K562 (cell line): ENCODE data around the gene CBL. TPM values are rescaled to one million over a fixed set of nuclear protein-coding genes. Genes with fewer than 3 reads are reported as not detected.

Source experiments
- ATAC-seq: fragments of 200-7000 bp; cut with Tn5 transposase; 3 replicates; pipeline ENCODE4 v1.9.1; 2020; ENCODE audit warnings: moderate library complexity
- BruUV-seq: library from RNA; stranded (reverse); fragments of 400-500 nt; replicated peaks from 2 replicates; lab custom pipeline; 2021; lab: Mats Ljungman, UMichigan
- CTCF ChIA-PET: fragments of 300-600 bp; formaldehyde crosslinking; extraction: SDS; loops from one replicate; lab custom pipeline; 2021; ENCODE audit warnings: low intra/inter-chr PET ratio; lab: Yijun Ruan, JAX
- POLR2A ChIA-PET: fragments of 300-600, 350-650 bp; sonication (Branson Sonifier 250); formaldehyde crosslinking; extraction: SDS; loops from one replicate; lab custom pipeline; 2021; ENCODE audit warnings: antibody characterized with exemption, inconsistent platforms; lab: Yijun Ruan, JAX
- DNase-seq, 4 experiments: peaks; one replicate each; pipeline versions ENCODE4 v3.0.0 to v3.0.0-alpha.2; 2011 to 2018; ENCODE audit warnings: low spot score in 3 of 4, mixed read lengths in 3 of 4; ENCODE audit errors: extremely low read depth in 1 of 4
- FAIRE-seq: peaks from 2 replicates; lab custom pipeline; 2011; peaks lifted over from hg19 to GRCh38; lab: Jason Lieb, UNC
- H2AFZ ChIP-seq: 2 replicates; pipeline ENCODE4 v1.6.0; 2011; ENCODE audit warnings: low read depth, low read length, control low read depth, inconsistent platforms
- H3K27ac ChIP-seq: fragments of 200-600 bp; 3 replicates; pipeline ENCODE4 v1.8.0; 2011; ENCODE audit warnings: low read depth, mild to moderate bottlenecking, control low read depth, inconsistent platforms, low read length, moderate library complexity, mixed read lengths; ENCODE audit errors: extremely low read depth
- H3K27me3 ChIP-seq, 2 experiments: fragments of 300-600 bp in 1 of 2; 2 replicates in 1 of 2; 3 replicates in 1 of 2; pipeline versions ENCODE4 v1.6.0 to v1.8.0; 2011; ENCODE audit warnings: inconsistent platforms in 2 of 2, low read length in 2 of 2, mild to moderate bottlenecking in 1 of 2, mixed read lengths in 1 of 2, moderate library complexity in 1 of 2; ENCODE audit not compliant: control insufficient read depth in 2 of 2, insufficient read depth in 2 of 2
- H3K36me3 ChIP-seq: fragments of 300-600 bp; 3 replicates; pipeline ENCODE4 v1.8.0; 2011; ENCODE audit warnings: mild to moderate bottlenecking, low read length, inconsistent platforms; ENCODE audit not compliant: control insufficient read depth, insufficient read depth
- H3K4me1 ChIP-seq, 2 experiments: fragments of 200-600 bp in 1 of 2; replicated peaks in 1 of 2; 2 replicates in 1 of 2; 3 replicates in 1 of 2; pipeline versions ENCODE4 v1.5.1 to v1.8.0; 2011; ENCODE audit warnings: inconsistent platforms in 2 of 2, low read length in 2 of 2, mild to moderate bottlenecking in 1 of 2, mixed read lengths in 1 of 2, moderate library complexity in 1 of 2; ENCODE audit not compliant: control insufficient read depth in 2 of 2, insufficient read depth in 2 of 2
- H3K4me2 ChIP-seq: 2 replicates; pipeline ENCODE4 v1.6.1; 2011; ENCODE audit warnings: low read length, control low read depth, inconsistent platforms, mixed read lengths; ENCODE audit not compliant: insufficient read depth
- H3K4me3 ChIP-seq: fragments of 200-600 bp; sonication (generic), shearing (Covaris generic); 2 replicates; pipeline ENCODE4 v1.5.1; 2016; ENCODE audit warnings: control low read depth, inconsistent platforms
- H3K79me2 ChIP-seq: fragments of 200-600 bp; 3 replicates; pipeline ENCODE4 v1.8.0; 2011; ENCODE audit warnings: low read length, inconsistent platforms; ENCODE audit not compliant: control insufficient read depth, insufficient read depth
- H3K9ac ChIP-seq, 2 experiments: 2 replicates each; pipeline versions ENCODE4 v1.6.0 to v1.6.1; 2011; ENCODE audit warnings: low read depth in 2 of 2, low read length in 2 of 2, control low read depth in 1 of 2, inconsistent platforms in 1 of 2, mild to moderate bottlenecking in 1 of 2, mixed read lengths in 1 of 2; ENCODE audit not compliant: insufficient read depth in 1 of 2
- H3K9me1 ChIP-seq: one replicate; pipeline ENCODE4 v1.6.0; 2011; ENCODE audit warnings: inconsistent platforms, mild to moderate bottlenecking, low read length, moderate library complexity; ENCODE audit not compliant: control insufficient read depth, insufficient read depth
- H3K9me3 ChIP-seq: replicated peaks from 2 replicates; pipeline ENCODE4 v1.5.1; 2011; ENCODE audit warnings: low read depth, low read length, inconsistent platforms; ENCODE audit not compliant: control insufficient read depth, insufficient read depth
- H4K20me1 ChIP-seq: replicated peaks from 2 replicates; pipeline ENCODE4 v1.6.1; 2011; ENCODE audit warnings: low read length, inconsistent platforms, mixed read lengths; ENCODE audit not compliant: control insufficient read depth, insufficient read depth
- DIDO1 ChIP-seq: fragments of 450-650 bp; IDR thresholded peaks from 2 replicates; pipeline ENCODE4 v1.6.1; 2016; ENCODE audit warnings: low read depth, missing biosample characterization, missing genetic modification characterization
- FOS ChIP-seq: IDR thresholded peaks from 3 replicates; pipeline ENCODE4 v1.6.1; 2011; ENCODE audit not compliant: insufficient read length; ENCODE audit errors: extremely low read depth
- HDAC1 ChIP-seq, 2 experiments: fragments of 450-650 bp; IDR thresholded peaks; 2 replicates each; pipeline ENCODE4 v1.6.1; 2016 to 2017; ENCODE audit warnings: inconsistent platforms in 1 of 2, mild to moderate bottlenecking in 1 of 2, moderate library complexity in 1 of 2
- KLF16 ChIP-seq: IDR thresholded peaks from 2 replicates; pipeline ENCODE4 v1.6.1; 2016; ENCODE audit warnings: antibody characterized with exemption
- MEF2A ChIP-seq: IDR thresholded peaks from 2 replicates; pipeline ENCODE4 v1.6.1; 2011; ENCODE audit warnings: low read depth, mild to moderate bottlenecking, low read length, moderate library complexity; ENCODE audit not compliant: control insufficient read depth
- MNT ChIP-seq, 2 experiments: fragments of 450-650 bp; conservative IDR thresholded peaks; 2 replicates each; pipeline ENCODE4 v1.6.1; 2017; ENCODE audit warnings: mild to moderate bottlenecking in 2 of 2, moderate library complexity in 2 of 2
- PRDM10 ChIP-seq: fragments of 450-650 bp; IDR thresholded peaks from 2 replicates; pipeline ENCODE4 v1.6.1; 2018; ENCODE audit not compliant: partially characterized antibody
- SIN3B ChIP-seq: fragments of 450-650 bp; IDR thresholded peaks from 2 replicates; pipeline ENCODE4 v1.6.1; 2017; ENCODE audit warnings: low read depth, mild to moderate bottlenecking, moderate library complexity
- TEAD1 ChIP-seq, 2 experiments: fragments of 450-650 bp in 1 of 2; sonication (generic) in 1 of 2; formaldehyde crosslinking; IDR thresholded peaks; 2 replicates each; pipeline versions ENCODE4 v1.4.0 to v1.8.0; 2020 to 2022; ENCODE audit warnings: mild to moderate bottlenecking in 2 of 2, missing genetic modification reagents in 1 of 2
- ZBTB17 ChIP-seq: fragments of 450-650 bp; formaldehyde crosslinking; IDR thresholded peaks from 2 replicates; pipeline ENCODE4 v1.4.0; 2020; ENCODE audit warnings: mild to moderate bottlenecking
- ZFX ChIP-seq: sonication (generic); formaldehyde crosslinking; IDR thresholded peaks from 2 replicates; pipeline ENCODE4 v1.8.0; 2022; ENCODE audit warnings: mild to moderate bottlenecking, missing genetic modification reagents, moderate library complexity
- ZNF780A ChIP-seq: fragments of 250-450 bp; sonication (Bioruptor Pico); IDR thresholded peaks from 2 replicates; pipeline ENCODE4 v1.5.0; 2021; ENCODE audit warnings: mild to moderate bottlenecking
- WGBS: fragments of 100-300 bp; shearing (Covaris generic); methylation state at CpG from one replicate; pipeline ENCODE4 v1.1.6; 2016; ENCODE audit warnings: low coverage, mixed read lengths; ENCODE audit not compliant: insufficient coverage; ENCODE audit errors: missing lambda C conversion rate; 5-methylcytosine and 5-hydroxymethylcytosine counted together
- in situ Hi-C: fragments of 300-500 bp; cut with MboI; formaldehyde crosslinking; loops from 4 replicates; pipeline ENCODE4 v1.15.0; 2018; ENCODE audit warnings: inconsistent platforms, mixed read lengths
- intact Hi-C: fragments of 100-400 bp; cut with micrococcal nuclease; formaldehyde crosslinking; loops from 2 replicates; pipeline ENCODE4 v1.14.2; 2022
- polyA plus RNA-seq, 8 experiments: library from polyadenylated mRNA; depleted of rRNA in 4 of 8; stranded (reverse) in 5 of 8; unstranded in 3 of 8; fragments of >200 nt; fragmentation: Nextera tagmentation in 2 of 8; fragmentation: Illumina TruSeq in 1 of 8; extraction: Ambion mirVana in 2 of 8; extraction: Trizol in 1 of 8; gene quantifications; 2 replicates each; pipeline versions ENCODE4 v1.2.1 to v1.2.3, GENCODE V29; 2011 to 2014; ENCODE audit warnings: inconsistent platforms in 1 of 8, missing spikeins in 1 of 8
- total RNA-seq, 7 experiments: library from RNA; depleted of rRNA in 6 of 7; stranded (reverse); fragments of >200 nt in 6 of 7; fragmentation: Illumina TruSeq in 2 of 7; extraction: Trizol in 2 of 7; gene quantifications; 2 replicates each; pipeline versions ENCODE4 v1.2.1 to v1.2.3, GENCODE V29; 2011 to 2021; ENCODE audit warnings: low replicate concordance in 1 of 7

CBL gene
- total and polyA plus RNA-seq, 9 of the 15 experiments (the other 6 are each of a cell fraction or from before 2014, with no cell fraction given) = 3.2 to 24.9 (median 9.9) TPM

GRCh38 chr11:119323532-119324033, 117.4 kb downstream of the CBL start (continued):
- peak; percentile 58 to 97; a peak in 3 of 4 replicates for TF ChIP-seq TEAD1 (CRISPR knock-in tag; IDR thresholded peaks at IDR 0.05)
- peak; percentile 54 to 55; a peak in 2 of 4 replicates for TF ChIP-seq HDAC1 (IDR thresholded peaks at IDR 0.05)
- no peak for TF ChIP-seq MEF2A
- 0 out of 4 replicates have a peak, but pooled peaks of 1 of the 2 experiments have one; percentile 13 for TF ChIP-seq MNT (conservative IDR thresholded peaks at IDR 0.05)
- TF ChIP-seq, all 486 proteins: peak for 62

- H3K36me3 ChIP-seq = no peaks in the 10 kb centered on the region
- no peaks in the 10 kb centered on the region for H3K9me3 ChIP-seq
- H3K9ac ChIP-seq = no peak overlapping the region
- H3K4me1 ChIP-seq = peaks cover 21 to 34% of the 10 kb centered on the region in 2 experiments
- ChIA-PET POLR2A (interaction anchor here (0.5 to 1.7 kb wide), 5 partner anchors 14 to 413 kb away, joined by 3 to 4 read pairs (median 3); no protein-coding TSS in a partner anchor), CTCF (interaction anchor here (0.5 to 1.5 kb wide), 5 partner anchors 150 to 417 kb away, joined by 3 to 5 read pairs (median 3); partner anchors contain the start of gene C2CD2L)
- in situ Hi-C loops = no loop called here
- peaks cover 4% of the 10 kb centered on the region; the same call in 2 of the 3 replicates for H3K79me2 ChIP-seq
- no peaks in the 10 kb centered on the region for H3K27me3 ChIP-seq
- WGBS = 38% methylated on average over 4 of the region's 4 CpGs
- H4K20me1 ChIP-seq = no peaks in the 10 kb centered on the region
- ATAC-seq (no peak), FAIRE-seq (no peak), DNase-seq (no peak)
- H3K9me1 ChIP-seq = no peaks in the 10 kb centered on the region
- H2AFZ ChIP-seq = no peak overlapping the region
- no peak overlapping the region for H3K4me2 ChIP-seq
- no peak overlapping the region for H3K4me3 ChIP-seq
- no peak overlapping the region for H3K27ac ChIP-seq
- BruUV-seq = no TSS peak
- intact Hi-C loops = loop anchor here (5.0 kb wide), 1 partner anchor 397 kb away; the partner anchor contains the start of gene BCL9L
- TF ChIP-seq DIDO1 = no peak
- TF ChIP-seq FOS = no peak
- TF ChIP-seq KLF16 = no peak
- no peak for TF ChIP-seq ZNF780A
- no peak for TF ChIP-seq ZFX (CRISPR knock-in tag)
- TF ChIP-seq SIN3B = no peak
- TF ChIP-seq PRDM10 = no peak
- TF ChIP-seq ZBTB17 = no peak
- TF ChIP-seq, all 486 proteins: peak for 0
Observed at GRCh38 chr11:119324189-119324588, 118.0 kb downstream of the CBL start.
